Measurements from ENCODE around the gene CRELD1.

- TF ChIP-seq POLR2A (IDR thresholded peaks at IDR 0.05; ENCODE audit: low read depth, low read length) (no peak), TAF1 (IDR thresholded peaks at IDR 0.05; ENCODE audit: borderline replicate concordance, low read depth, low read length) (no peak)
Observed at GRCh38 chr3:9917820-9918219, 15.8 kb upstream of the CRELD1 start.
